BLaER1 (cell line): ENCODE data around the gene CDC42EP4.

Experiments used
- H3K27ac ChIP-seq: shearing (Covaris generic); formaldehyde crosslinking; 2 replicates; pipeline ENCODE4 v1.8.1; 2022
- H3K27me3 ChIP-seq: shearing (Covaris generic); formaldehyde crosslinking; 2 replicates; pipeline ENCODE4 v1.8.1; 2022
- H3K36me3 ChIP-seq: shearing (Covaris generic); formaldehyde crosslinking; 2 replicates; pipeline ENCODE4 v1.8.1; 2022
- H3K4me1 ChIP-seq: shearing (Covaris generic); formaldehyde crosslinking; 2 replicates; pipeline ENCODE4 v1.8.1; 2022
- H3K4me2 ChIP-seq: shearing (Covaris generic); formaldehyde crosslinking; 2 replicates; pipeline ENCODE4 v1.8.1; 2022
- H3K4me3 ChIP-seq: shearing (Covaris generic); formaldehyde crosslinking; 2 replicates; pipeline ENCODE4 v1.8.1; 2022
- H3K9ac ChIP-seq: shearing (Covaris generic); formaldehyde crosslinking; 2 replicates; pipeline ENCODE4 v1.8.1; 2022
- H3K9me3 ChIP-seq: shearing (Covaris generic); formaldehyde crosslinking; 2 replicates; pipeline ENCODE4 v1.8.1; 2022
- H4K20me1 ChIP-seq: shearing (Covaris generic); formaldehyde crosslinking; 2 replicates; pipeline ENCODE4 v1.8.1; 2022
- Cebpa-rat ChIP-seq: shearing (Covaris generic); IDR thresholded peaks from 2 replicates; pipeline ENCODE4 v1.8.1; 2022

Gene CDC42EP4

GRCh38 chr17:73285603-73285908 is 26.2 kb downstream of the CDC42EP4 start:
- H3K9ac ChIP-seq = no peak overlapping the region
- H4K20me1 ChIP-seq = peaks cover 41% of the 10 kb centered on the region
- H3K27ac ChIP-seq = no peak overlapping the region
- H3K9me3 ChIP-seq = no peaks in the 10 kb centered on the region
- no peaks in the 10 kb centered on the region for H3K27me3 ChIP-seq
- H3K4me3 ChIP-seq = no peak overlapping the region
- H3K4me1 ChIP-seq = peaks cover 62% of the 10 kb centered on the region
- no peak overlapping the region for H3K4me2 ChIP-seq
- H3K36me3 ChIP-seq = peaks cover 17% of the 10 kb centered on the region
- TF ChIP-seq Cebpa-rat = no peak

GRCh38 chr17:73284906-73285602 is 26.7 kb downstream of the CDC42EP4 start:
- H4K20me1 ChIP-seq = peaks cover 36% of the 10 kb centered on the region

GRCh38 chr17:73284354-73284753 is 27.4 kb downstream of the CDC42EP4 start:
- peaks cover 32% of the 10 kb centered on the region for H4K20me1 ChIP-seq
- 0 out of 2 replicates have a peak overlapping the region, but pooled peaks have one; percentile 74 for H3K9ac ChIP-seq
- H3K4me2 ChIP-seq = peak overlapping the region; percentile 89
- no peak for TF ChIP-seq Cebpa-rat
- no peaks in the 10 kb centered on the region for H3K27me3 ChIP-seq
- peak overlapping the region; percentile 74 for H3K27ac ChIP-seq
- H3K9me3 ChIP-seq = no peaks in the 10 kb centered on the region
- H3K4me1 ChIP-seq = peaks cover 51% of the 10 kb centered on the region
- H3K36me3 ChIP-seq = peaks cover 17% of the 10 kb centered on the region
- 0 out of 2 replicates have a peak overlapping the region, but pooled peaks have one; percentile 39 for H3K4me3 ChIP-seq

More at GRCh38 chr17:73284906-73285602, 26.7 kb downstream of the CDC42EP4 start:
- H3K4me2 ChIP-seq = peak overlapping the region; percentile 89
- no peaks in the 10 kb centered on the region for H3K27me3 ChIP-seq
- peaks cover 17% of the 10 kb centered on the region for H3K36me3 ChIP-seq
- no peak for TF ChIP-seq Cebpa-rat
- H3K9me3 ChIP-seq = no peaks in the 10 kb centered on the region
- no peak overlapping the region for H3K9ac ChIP-seq
- H3K27ac ChIP-seq = peak overlapping the region; percentile 41; the same call in 1 of the 2 replicates
- no peak overlapping the region for H3K4me3 ChIP-seq
- H3K4me1 ChIP-seq = peaks cover 57% of the 10 kb centered on the region

GRCh38 chr17:73283841-73284282 is 27.9 kb downstream of the CDC42EP4 start:
- Histone ChIP-seq H3K36me3 (peaks cover 17% of the 10 kb centered on the region), H3K9ac (peak overlapping the region; percentile 74), H4K20me1 (peaks cover 32% of the 10 kb centered on the region), H3K27ac (peak overlapping the region; percentile 74), H3K27me3 (no peaks in the 10 kb centered on the region), H3K4me3 (peak overlapping the region; percentile 39; the same call in 1 of the 2 replicates), H3K9me3 (no peaks in the 10 kb centered on the region), H3K4me1 (peaks cover 49% of the 10 kb centered on the region), H3K4me2 (peak overlapping the region; percentile 89)
- TF ChIP-seq Cebpa-rat = no peak

GRCh38 chr17:73283250-73283649 is 28.6 kb downstream of the CDC42EP4 start:
- TF ChIP-seq Cebpa-rat = no peak
- Histone ChIP-seq H3K27me3 (no peaks in the 10 kb centered on the region), H3K36me3 (peaks cover 17% of the 10 kb centered on the region), H3K4me1 (peaks cover 52% of the 10 kb centered on the region), H3K4me3 (peak overlapping the region; percentile 39; the same call in 1 of the 2 replicates), H3K9me3 (no peaks in the 10 kb centered on the region), H3K9ac (peak overlapping the region; percentile 74), H4K20me1 (peaks cover 32% of the 10 kb centered on the region), H3K27ac (peak overlapping the region; percentile 74), H3K4me2 (peak overlapping the region; percentile 89)

GRCh38 chr17:73282629-73283028 is 29.2 kb downstream of the CDC42EP4 start:
- H3K4me3 ChIP-seq = no peak overlapping the region
- peak overlapping the region; percentile 25 for H3K9ac ChIP-seq
- H4K20me1 ChIP-seq = peaks cover 28% of the 10 kb centered on the region
- TF ChIP-seq Cebpa-rat = no peak
- peaks cover 58% of the 10 kb centered on the region for H3K4me1 ChIP-seq
- H3K36me3 ChIP-seq = peaks cover 17% of the 10 kb centered on the region
- peak overlapping the region; percentile 89 for H3K4me2 ChIP-seq
- H3K9me3 ChIP-seq = no peaks in the 10 kb centered on the region
- peak overlapping the region; percentile 74 for H3K27ac ChIP-seq
- H3K27me3 ChIP-seq = no peaks in the 10 kb centered on the region

GRCh38 chr17:73281928-73282327 is 29.9 kb downstream of the CDC42EP4 start:
- no peak for TF ChIP-seq Cebpa-rat
- Histone ChIP-seq H4K20me1 (peaks cover 21% of the 10 kb centered on the region), H3K27ac (peak overlapping the region; percentile 74), H3K4me1 (peaks cover 59% of the 10 kb centered on the region), H3K4me3 (no peak overlapping the region), H3K36me3 (peaks cover 17% of the 10 kb centered on the region), H3K9me3 (no peaks in the 10 kb centered on the region), H3K4me2 (peak overlapping the region; percentile 89), H3K9ac (peak overlapping the region; percentile 25; the same call in 1 of the 2 replicates), H3K27me3 (no peaks in the 10 kb centered on the region)

- Histone ChIP-seq H3K4me1 (peaks cover 58% of the 10 kb centered on the region), H3K9ac (no peak overlapping the region), H3K9me3 (no peaks in the 10 kb centered on the region), H3K27me3 (no peaks in the 10 kb centered on the region), H3K36me3 (peaks cover 4% of the 10 kb centered on the region; the same call in 1 of the 2 replicates), H3K4me3 (no peak overlapping the region), H4K20me1 (peaks cover 13% of the 10 kb centered on the region; the same call in 1 of the 2 replicates), H3K27ac (no peak overlapping the region), H3K4me2 (no peak overlapping the region)
- TF ChIP-seq Cebpa-rat = no peak
Measured at GRCh38 chr17:73280191-73280590, 31.6 kb downstream of the CDC42EP4 start.

GRCh38 chr17:73279704-73280103 is 32.1 kb downstream of the CDC42EP4 start:
- no peak overlapping the region for H3K4me2 ChIP-seq
- no peak overlapping the region for H3K27ac ChIP-seq

More at GRCh38 chr17:73279704-73280103, 32.1 kb downstream of the CDC42EP4 start:
- H3K36me3 ChIP-seq = no peaks in the 10 kb centered on the region
- H3K27me3 ChIP-seq = no peaks in the 10 kb centered on the region
- H3K4me3 ChIP-seq = no peak overlapping the region
- peaks cover 53% of the 10 kb centered on the region for H3K4me1 ChIP-seq
- no peak overlapping the region for H3K9ac ChIP-seq
- no peak for TF ChIP-seq Cebpa-rat
- no peaks in the 10 kb centered on the region for H3K9me3 ChIP-seq
- H4K20me1 ChIP-seq = peaks cover 11% of the 10 kb centered on the region; the same call in 1 of the 2 replicates
